ENCODE measurements around the gene AKT2.

DNA sequence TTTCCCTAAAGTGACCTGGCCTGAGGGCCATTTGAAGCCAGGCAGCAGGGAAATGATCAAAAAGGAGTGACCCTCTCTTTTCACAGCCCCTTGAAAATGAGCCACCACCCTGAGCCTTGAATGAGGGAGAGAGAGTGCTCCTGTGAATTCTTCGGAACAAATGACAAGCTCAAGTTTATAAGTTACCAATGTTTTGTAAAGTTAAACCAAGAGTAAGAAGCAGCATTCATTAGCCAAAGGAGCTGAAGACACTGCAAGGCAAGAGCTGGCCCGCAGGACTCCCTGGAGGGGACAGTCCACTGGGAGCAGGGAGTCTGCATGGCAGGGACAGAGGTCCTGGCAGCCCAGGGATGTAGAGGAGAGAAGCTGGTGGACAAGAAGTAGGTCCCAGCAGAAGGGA is 42.0 kb downstream of the AKT2 start:
- TF ChIP-seq, protein P1, sequence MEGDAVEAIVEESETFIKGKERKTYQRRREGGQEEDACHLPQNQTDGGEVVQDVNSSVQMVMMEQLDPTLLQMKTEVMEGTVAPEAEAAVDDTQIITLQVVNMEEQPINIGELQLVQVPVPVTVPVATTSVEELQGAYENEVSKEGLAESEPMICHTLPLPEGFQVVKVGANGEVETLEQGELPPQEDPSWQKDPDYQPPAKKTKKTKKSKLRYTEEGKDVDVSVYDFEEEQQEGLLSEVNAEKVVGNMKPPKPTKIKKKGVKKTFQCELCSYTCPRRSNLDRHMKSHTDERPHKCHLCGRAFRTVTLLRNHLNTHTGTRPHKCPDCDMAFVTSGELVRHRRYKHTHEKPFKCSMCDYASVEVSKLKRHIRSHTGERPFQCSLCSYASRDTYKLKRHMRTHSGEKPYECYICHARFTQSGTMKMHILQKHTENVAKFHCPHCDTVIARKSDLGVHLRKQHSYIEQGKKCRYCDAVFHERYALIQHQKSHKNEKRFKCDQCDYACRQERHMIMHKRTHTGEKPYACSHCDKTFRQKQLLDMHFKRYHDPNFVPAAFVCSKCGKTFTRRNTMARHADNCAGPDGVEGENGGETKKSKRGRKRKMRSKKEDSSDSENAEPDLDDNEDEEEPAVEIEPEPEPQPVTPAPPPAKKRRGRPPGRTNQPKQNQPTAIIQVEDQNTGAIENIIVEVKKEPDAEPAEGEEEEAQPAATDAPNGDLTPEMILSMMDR (IDR thresholded peaks at IDR 0.05): no peak
- no peak for TF ChIP-seq MYC (IDR thresholded peaks at IDR 0.05; ENCODE audit: borderline replicate concordance, low read length)
- no peak for TF ChIP-seq ZC3H11A (IDR thresholded peaks at IDR 0.05)
- no peak for TF ChIP-seq NR3C1 (IDR thresholded peaks at IDR 0.05)
- TF ChIP-seq NFE2L2 (conservative IDR thresholded peaks at IDR 0.05; ENCODE audit: low read length): no peak
- no peak for TF ChIP-seq SREBF2 (IDR thresholded peaks at IDR 0.05)
- no peak for TF ChIP-seq CEBPB (IDR thresholded peaks at IDR 0.05)
- no peak for TF ChIP-seq RAD21 (conservative IDR thresholded peaks at IDR 0.05 in 1 of 2, IDR thresholded peaks at IDR 0.05 in 1 of 2)
- TF ChIP-seq EP300 (IDR thresholded peaks at IDR 0.05): no peak
- TF ChIP-seq FOXS1 (CRISPR knock-in tag; IDR thresholded peaks at IDR 0.05): no peak
- TF ChIP-seq, protein P2, sequence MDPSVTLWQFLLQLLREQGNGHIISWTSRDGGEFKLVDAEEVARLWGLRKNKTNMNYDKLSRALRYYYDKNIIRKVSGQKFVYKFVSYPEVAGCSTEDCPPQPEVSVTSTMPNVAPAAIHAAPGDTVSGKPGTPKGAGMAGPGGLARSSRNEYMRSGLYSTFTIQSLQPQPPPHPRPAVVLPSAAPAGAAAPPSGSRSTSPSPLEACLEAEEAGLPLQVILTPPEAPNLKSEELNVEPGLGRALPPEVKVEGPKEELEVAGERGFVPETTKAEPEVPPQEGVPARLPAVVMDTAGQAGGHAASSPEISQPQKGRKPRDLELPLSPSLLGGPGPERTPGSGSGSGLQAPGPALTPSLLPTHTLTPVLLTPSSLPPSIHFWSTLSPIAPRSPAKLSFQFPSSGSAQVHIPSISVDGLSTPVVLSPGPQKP (IDR thresholded peaks at IDR 0.05; ENCODE audit: low read depth, low read length): no peak
- TF ChIP-seq, protein P3, sequence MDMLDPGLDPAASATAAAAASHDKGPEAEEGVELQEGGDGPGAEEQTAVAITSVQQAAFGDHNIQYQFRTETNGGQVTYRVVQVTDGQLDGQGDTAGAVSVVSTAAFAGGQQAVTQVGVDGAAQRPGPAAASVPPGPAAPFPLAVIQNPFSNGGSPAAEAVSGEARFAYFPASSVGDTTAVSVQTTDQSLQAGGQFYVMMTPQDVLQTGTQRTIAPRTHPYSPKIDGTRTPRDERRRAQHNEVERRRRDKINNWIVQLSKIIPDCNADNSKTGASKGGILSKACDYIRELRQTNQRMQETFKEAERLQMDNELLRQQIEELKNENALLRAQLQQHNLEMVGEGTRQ (IDR thresholded peaks at IDR 0.05): no peak
